ENCODE results near the gene SMYD3.

SMYD3 gene

GRCh38 chr1:245875581-245876261 is 631.4 kb downstream of the SMYD3 start:
- Histone ChIP-seq H3K4me1 (no peaks in the 10 kb centered on the region), H3K9me3 (no peaks in the 10 kb centered on the region), H3K4me3 (no peak overlapping the region), H3K27me3 (ENCODE audit: low read depth) (no peaks in the 10 kb centered on the region), H3K36me3 (replicated peaks) (no peaks in the 10 kb centered on the region)
- in situ Hi-C loops (cut with MboI; ENCODE audit: low sequenced_read_pairs), result no loop called here
- DNase-seq (ENCODE audit: low spot score in 2 of 2), result no peak

- in situ Hi-C loops (cut with MboI; ENCODE audit: low sequenced_read_pairs), result no loop called here
These were observed 632.0 kb downstream of the SMYD3 start for GRCh38 chr1:245874942-245875580.

GRCh38 chr1:245873883-245874671 is 633.0 kb downstream of the SMYD3 start:
- Histone ChIP-seq H3K9me3 (no peaks in the 10 kb centered on the region), H3K4me3 (no peak overlapping the region), H3K27me3 (ENCODE audit: low read depth) (no peaks in the 10 kb centered on the region), H3K4me1 (no peaks in the 10 kb centered on the region), H3K36me3 (replicated peaks) (no peaks in the 10 kb centered on the region)
- in situ Hi-C loops (cut with MboI; ENCODE audit: low sequenced_read_pairs), result no loop called here
- DNase-seq (ENCODE audit: low spot score in 2 of 2), result no peak

More at GRCh38 chr1:245874942-245875580, 632.0 kb downstream of the SMYD3 start:
- no peaks in the 10 kb centered on the region for H3K27me3 ChIP-seq (ENCODE audit: low read depth)
- DNase-seq (ENCODE audit: low spot score in 2 of 2), result peak in 1 of 2 experiments; percentile 46
- no peaks in the 10 kb centered on the region for H3K4me1 ChIP-seq
- no peaks in the 10 kb centered on the region for H3K36me3 ChIP-seq (replicated peaks)
- no peaks in the 10 kb centered on the region for H3K9me3 ChIP-seq
- no peak overlapping the region for H3K4me3 ChIP-seq

GRCh38 chr1:245873068-245873467 is 634.0 kb downstream of the SMYD3 start:
- in situ Hi-C loops (cut with MboI; ENCODE audit: low sequenced_read_pairs), result no loop called here
- Histone ChIP-seq H3K4me3 (no peak overlapping the region), H3K9me3 (no peaks in the 10 kb centered on the region), H3K36me3 (replicated peaks) (no peaks in the 10 kb centered on the region), H3K27me3 (ENCODE audit: low read depth) (no peaks in the 10 kb centered on the region), H3K4me1 (no peaks in the 10 kb centered on the region)
- no peak for DNase-seq (ENCODE audit: low spot score in 2 of 2)

GRCh38 chr1:245872475-245872874 is 634.6 kb downstream of the SMYD3 start:
- in situ Hi-C loops (cut with MboI; ENCODE audit: low sequenced_read_pairs), result no loop called here
- DNase-seq (ENCODE audit: low spot score in 2 of 2), result no peak
- no peak overlapping the region for H3K4me3 ChIP-seq
- H3K9me3 ChIP-seq, result no peaks in the 10 kb centered on the region
- H3K36me3 ChIP-seq (replicated peaks), result no peaks in the 10 kb centered on the region
- no peaks in the 10 kb centered on the region for H3K4me1 ChIP-seq
- H3K27me3 ChIP-seq (ENCODE audit: low read depth), result no peaks in the 10 kb centered on the region

GRCh38 chr1:245871915-245872314 is 635.2 kb downstream of the SMYD3 start:
- Histone ChIP-seq H3K9me3 (no peaks in the 10 kb centered on the region), H3K4me1 (no peaks in the 10 kb centered on the region), H3K36me3 (replicated peaks) (no peaks in the 10 kb centered on the region), H3K27me3 (ENCODE audit: low read depth) (no peaks in the 10 kb centered on the region), H3K4me3 (no peak overlapping the region)
- in situ Hi-C loops (cut with MboI; ENCODE audit: low sequenced_read_pairs), result no loop called here
- DNase-seq (ENCODE audit: low spot score in 2 of 2), result no peak

GRCh38 chr1:245871191-245871590 is 635.9 kb downstream of the SMYD3 start:
- in situ Hi-C loops (cut with MboI; ENCODE audit: low sequenced_read_pairs), result no loop called here

GRCh38 chr1:245870698-245871097 is 636.4 kb downstream of the SMYD3 start:
- no peak for DNase-seq (ENCODE audit: low spot score in 2 of 2)
- no peaks in the 10 kb centered on the region for H3K4me1 ChIP-seq
- in situ Hi-C loops (cut with MboI; ENCODE audit: low sequenced_read_pairs), result no loop called here

More at GRCh38 chr1:245871191-245871590, 635.9 kb downstream of the SMYD3 start:
- Histone ChIP-seq H3K4me1 (no peaks in the 10 kb centered on the region), H3K9me3 (no peaks in the 10 kb centered on the region), H3K27me3 (ENCODE audit: low read depth) (no peaks in the 10 kb centered on the region), H3K4me3 (no peak overlapping the region), H3K36me3 (replicated peaks) (no peaks in the 10 kb centered on the region)
- no peak for DNase-seq (ENCODE audit: low spot score in 2 of 2)

GRCh38 chr1:245869847-245870246 is 637.2 kb downstream of the SMYD3 start:
- in situ Hi-C loops (cut with MboI; ENCODE audit: low sequenced_read_pairs), result no loop called here
- Histone ChIP-seq H3K4me1 (no peaks in the 10 kb centered on the region), H3K36me3 (replicated peaks) (no peaks in the 10 kb centered on the region), H3K27me3 (ENCODE audit: low read depth) (no peaks in the 10 kb centered on the region), H3K9me3 (no peaks in the 10 kb centered on the region), H3K4me3 (no peak overlapping the region)
- no peak for DNase-seq (ENCODE audit: low spot score in 2 of 2)

More at GRCh38 chr1:245870698-245871097, 636.4 kb downstream of the SMYD3 start:
- Histone ChIP-seq H3K27me3 (ENCODE audit: low read depth) (no peaks in the 10 kb centered on the region), H3K9me3 (no peaks in the 10 kb centered on the region), H3K4me3 (no peak overlapping the region), H3K36me3 (replicated peaks) (no peaks in the 10 kb centered on the region)

GRCh38 chr1:245867738-245868137 is 639.3 kb downstream of the SMYD3 start:
- no peak for DNase-seq (ENCODE audit: low spot score in 2 of 2)
- no peak overlapping the region for H3K4me3 ChIP-seq
- H3K9me3 ChIP-seq, result no peaks in the 10 kb centered on the region
- in situ Hi-C loops (cut with MboI; ENCODE audit: low sequenced_read_pairs), result no loop called here
- no peaks in the 10 kb centered on the region for H3K27me3 ChIP-seq (ENCODE audit: low read depth)
- H3K4me1 ChIP-seq, result no peaks in the 10 kb centered on the region
- no peaks in the 10 kb centered on the region for H3K36me3 ChIP-seq (replicated peaks)

- H3K27me3 ChIP-seq (ENCODE audit: low read depth), result no peaks in the 10 kb centered on the region
- no peak for DNase-seq (ENCODE audit: low spot score in 2 of 2)
- no peaks in the 10 kb centered on the region for H3K36me3 ChIP-seq (replicated peaks)
- H3K4me3 ChIP-seq, result no peak overlapping the region
- H3K4me1 ChIP-seq, result no peaks in the 10 kb centered on the region
- no peaks in the 10 kb centered on the region for H3K9me3 ChIP-seq
- in situ Hi-C loops (cut with MboI; ENCODE audit: low sequenced_read_pairs), result no loop called here
These were observed 642.2 kb downstream of the SMYD3 start for GRCh38 chr1:245864872-245865271.

GRCh38 chr1:245863566-245864184 is 643.4 kb downstream of the SMYD3 start:
- in situ Hi-C loops (cut with MboI; ENCODE audit: low sequenced_read_pairs), result no loop called here
- DNase-seq (ENCODE audit: low spot score in 2 of 2), result no peak
- no peaks in the 10 kb centered on the region for H3K4me1 ChIP-seq
- no peaks in the 10 kb centered on the region for H3K27me3 ChIP-seq (ENCODE audit: low read depth)
- H3K36me3 ChIP-seq (replicated peaks), result no peaks in the 10 kb centered on the region
- no peak overlapping the region for H3K4me3 ChIP-seq
- no peaks in the 10 kb centered on the region for H3K9me3 ChIP-seq

- in situ Hi-C loops (cut with MboI; ENCODE audit: low sequenced_read_pairs), result no loop called here
- no peaks in the 10 kb centered on the region for H3K9me3 ChIP-seq
- no peaks in the 10 kb centered on the region for H3K36me3 ChIP-seq (replicated peaks)
- no peak for DNase-seq (ENCODE audit: low spot score in 2 of 2)
- H3K4me1 ChIP-seq, result no peaks in the 10 kb centered on the region
- no peak overlapping the region for H3K4me3 ChIP-seq
- no peaks in the 10 kb centered on the region for H3K27me3 ChIP-seq (ENCODE audit: low read depth)
These were observed 644.1 kb downstream of the SMYD3 start for GRCh38 chr1:245862812-245863540.

All from HAP-1 (cell line).